ENCODE data around the gene CCDC66. TPM values are rescaled to one million over a fixed set of nuclear protein-coding genes. Genes with fewer than 3 reads are reported as not detected.

CCDC66 gene
- total and polyA plus RNA-seq, 2 of the 8 experiments (the other 6 are each of a cell fraction or from before 2014, with no cell fraction given): 9.6 to 29.3 TPM

DNA sequence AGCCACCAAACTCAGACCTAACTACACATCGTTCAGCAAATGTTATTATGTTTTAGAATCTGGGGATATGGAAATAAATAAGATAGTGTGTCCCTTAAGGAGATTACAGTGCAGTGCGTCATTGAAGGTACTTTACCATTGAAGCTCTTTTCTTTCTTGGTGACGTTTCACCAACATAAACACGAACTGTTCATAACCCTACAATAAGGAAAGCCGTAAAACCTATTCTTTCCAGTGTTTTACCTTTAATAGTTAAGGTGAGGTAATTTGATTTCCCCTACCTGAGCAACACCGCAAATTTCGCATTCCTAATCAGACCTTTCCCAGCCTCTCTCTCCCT, 826 bp downstream of the CCDC66 start:
- no peak for DNase-seq (ENCODE audit: low read depth in 1 of 2, low spot score in 2 of 2)
- CTCF ChIA-PET (ENCODE audit: partially characterized antibody): interaction anchor here (0.7 to 1.0 kb wide), 5 partner anchors 9 to 298 kb away, joined by 3 read pairs; no protein-coding TSS in a partner anchor
- peak overlapping the region; percentile 13 to 89 (median 56); a peak in 4 of 7 replicates for H3K9ac ChIP-seq (replicated peaks in 1 of 4; ENCODE audit: extremely low read depth in 1 of 4, low read depth in 3 of 4, low read length in 3 of 4)
- H3K79me2 ChIP-seq (ENCODE audit: control insufficient read depth in 1 of 2, insufficient read depth in 2 of 2, low read length in 2 of 2): peaks cover 4 to 28% of the 10 kb centered on the region in 2 experiments; a peak in 3 of 4 replicates
- no peak overlapping the region for H2BK15ac ChIP-seq (ENCODE audit: low read length)
- POLR2A ChIA-PET (ENCODE audit: partially characterized antibody): interaction anchor here (0.6 to 1.5 kb wide), 3 partner anchors 10 to 255 kb away, joined by 3 to 4 read pairs (median 4); no protein-coding TSS in a partner anchor
- H3K4me3 ChIP-seq (ENCODE audit: extremely low read depth in 1 of 4, insufficient read depth in 2 of 4, low read depth in 3 of 4, low read length in 4 of 4): peak overlapping the region; percentile 65 to 98 (median 86)
- 25% methylated on average over 7 of the region's 7 CpGs; no CpG with 5 or more reads in 1 of the 2 experiments for WGBS, 2 experiments (ENCODE audit: extremely low coverage in 1 of 2, insufficient coverage in 1 of 2, insufficient read length in 1 of 2, insufficient replicate concordance in 2 of 2, low coverage in 1 of 2, low lambda C conversion rate in 2 of 2, missing lambda C conversion rate in 1 of 2)
- FAIRE-seq: no peak
- H2BK12ac ChIP-seq (ENCODE audit: low read depth, low read length): no peak overlapping the region
- H2BK5ac ChIP-seq (ENCODE audit: low read depth, low read length): no peak overlapping the region
- no peaks in the 10 kb centered on the region for H3K4me1 ChIP-seq (replicated peaks in 1 of 4; ENCODE audit: control insufficient read depth in 3 of 4, insufficient read depth in 4 of 4, low read length in 3 of 4)
- H3K4ac ChIP-seq (replicated peaks; ENCODE audit: insufficient read length, low read depth, low read length): no peak overlapping the region
- no peaks in the 10 kb centered on the region for H3K9me3 ChIP-seq (ENCODE audit: insufficient read depth in 2 of 2, low read depth in 1 of 2, low read length in 1 of 2)
- no peaks in the 10 kb centered on the region for H3K79me1 ChIP-seq (ENCODE audit: low read depth, low read length)
- no peak overlapping the region for H2BK20ac ChIP-seq (ENCODE audit: low read length)
- no peaks in the 10 kb centered on the region for H3K27me3 ChIP-seq (replicated peaks in 1 of 4; ENCODE audit: control insufficient read depth in 3 of 4, extremely low read depth in 1 of 4, insufficient read depth in 3 of 4, low read length in 3 of 4)
- TF ChIP-seq YY1 (IDR thresholded peaks at IDR 0.05; ENCODE audit: low read depth, low read length) (no peak), EP300 (IDR thresholded peaks at IDR 0.05; ENCODE audit: borderline replicate concordance in 1 of 2, low read depth in 2 of 2, low read length in 2 of 2) (no peak), SP4 (IDR thresholded peaks at IDR 0.05; ENCODE audit: low read length) (no peak), BRCA1 (IDR thresholded peaks at IDR 0.05; ENCODE audit: low read depth, low read length) (no peak), SIRT6 (IDR thresholded peaks at IDR 0.05; ENCODE audit: low read length) (no peak)
- TF ChIP-seq, protein P1, sequence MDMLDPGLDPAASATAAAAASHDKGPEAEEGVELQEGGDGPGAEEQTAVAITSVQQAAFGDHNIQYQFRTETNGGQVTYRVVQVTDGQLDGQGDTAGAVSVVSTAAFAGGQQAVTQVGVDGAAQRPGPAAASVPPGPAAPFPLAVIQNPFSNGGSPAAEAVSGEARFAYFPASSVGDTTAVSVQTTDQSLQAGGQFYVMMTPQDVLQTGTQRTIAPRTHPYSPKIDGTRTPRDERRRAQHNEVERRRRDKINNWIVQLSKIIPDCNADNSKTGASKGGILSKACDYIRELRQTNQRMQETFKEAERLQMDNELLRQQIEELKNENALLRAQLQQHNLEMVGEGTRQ (IDR thresholded peaks at IDR 0.05; ENCODE audit: low read length): no peak
- no peaks in the 10 kb centered on the region for H4K20me1 ChIP-seq (replicated peaks in 1 of 2; ENCODE audit: control insufficient read depth in 1 of 2, insufficient read depth in 2 of 2, low read length in 2 of 2)
- H4K91ac ChIP-seq (replicated peaks; ENCODE audit: insufficient read length, low read length): no peak overlapping the region
- 0 out of 2 replicates have a peak overlapping the region, but pooled peaks have one; percentile 18 for H2AFZ ChIP-seq (ENCODE audit: low read length)
- no peak overlapping the region for H4K5ac ChIP-seq (ENCODE audit: insufficient read length, low read depth, low read length)
- H3K18ac ChIP-seq (ENCODE audit: extremely low read depth, low read length): no peak overlapping the region
- H3K27ac ChIP-seq (ENCODE audit: low read depth, low read length): no peak overlapping the region
- no peak overlapping the region for H3K56ac ChIP-seq (replicated peaks; ENCODE audit: insufficient read length, low read depth, low read length)
- H3K14ac ChIP-seq (ENCODE audit: insufficient read length): no peak overlapping the region
- no peak overlapping the region for H4K8ac ChIP-seq (ENCODE audit: extremely low read depth, insufficient read depth, low read length)
- H2AK5ac ChIP-seq (ENCODE audit: low read depth, low read length): no peak overlapping the region
- H2BK120ac ChIP-seq (replicated peaks; ENCODE audit: low read depth, low read length): no peak overlapping the region
- H3K4me2 ChIP-seq (ENCODE audit: insufficient read depth in 1 of 2, low read depth in 2 of 2, low read length in 2 of 2): peak overlapping the region; percentile 61 to 95
- H3K23me2 ChIP-seq (ENCODE audit: low read depth, low read length): peaks cover 4% of the 10 kb centered on the region; the same call in 1 of the 2 replicates
- H3K36me3 ChIP-seq (ENCODE audit: control insufficient read depth in 2 of 4, insufficient read depth in 4 of 4, low read length in 3 of 4): peaks cover 0 to 25% (median 4%) of the 10 kb centered on the region in 4 experiments; a peak in 4 of 8 replicates
- no peak overlapping the region for H3K23ac ChIP-seq (ENCODE audit: insufficient read length)
